GM12878 (cell line): ENCODE measurements around the gene HPF1. TPM values are rescaled to one million over a fixed set of nuclear protein-coding genes. Genes with fewer than 3 reads are reported as not detected.
"Not testable (repeated sequence)": the region's sequence is repeated elsewhere in the genome, so short reads cannot be mapped to it uniquely, and the experiment has no call there.

Experiments used
- ATAC-seq: fragments of 200-7000 bp; cut with Tn5 transposase; 3 replicates; pipeline ENCODE4 v1.9.1; 2020; ENCODE audit warnings: mild to moderate bottlenecking, moderate library complexity
- BruUV-seq: library from RNA; stranded (reverse); fragments of 400-500 nt; replicated peaks from 2 replicates; lab custom pipeline; 2021; lab: Mats Ljungman, UMichigan
- CTCF ChIA-PET: fragments of 300-600 bp; sonication (Branson Sonifier 250); formaldehyde crosslinking; extraction: SDS; loops from one replicate; lab custom pipeline; 2021; ENCODE audit warnings: inconsistent platforms; lab: Yijun Ruan, JAX
- POLR2A ChIA-PET: fragments of 350-600 bp; formaldehyde crosslinking; extraction: SDS; loops from one replicate; lab custom pipeline; 2021; ENCODE audit warnings: inconsistent platforms; lab: Charles Lee
- RAD21 ChIA-PET: fragments of 300-600 bp; sonication (Branson Sonifier 250); formaldehyde crosslinking; loops from one replicate; lab custom pipeline; 2023; ENCODE audit warnings: antibody characterized with exemption; ENCODE audit not compliant: unreplicated experiment; lab: Charles Lee
- SMC1A ChIA-PET: fragments of 300-600 bp; sonication (Branson Sonifier 250); formaldehyde crosslinking; loops from one replicate; lab custom pipeline; 2023; ENCODE audit not compliant: unreplicated experiment, uncharacterized antibody; lab: Charles Lee
- DNase-seq: peaks from one replicate; pipeline ENCODE4 v3.0.0-alpha.2; 2011; ENCODE audit warnings: low read depth, low spot score
- FAIRE-seq: peaks from 3 replicates; lab custom pipeline; 2011; peaks lifted over from hg19 to GRCh38; lab: Jason Lieb, UNC
- H2AFZ ChIP-seq: 2 replicates; pipeline ENCODE4 v1.6.0; 2011; ENCODE audit warnings: low read depth, low read length, control low read depth; ENCODE audit not compliant: control insufficient read depth
- H3K27ac ChIP-seq: 2 replicates; pipeline ENCODE4 v1.5.1; 2011; ENCODE audit warnings: control low read depth; ENCODE audit not compliant: control insufficient read depth, insufficient read depth
- H3K27me3 ChIP-seq, 2 experiments: replicated peaks in 1 of 2; 2 replicates each; pipeline versions ENCODE4 v1.6.0 to v1.6.1; 2011; ENCODE audit warnings: low read length in 1 of 2; ENCODE audit not compliant: control insufficient read depth in 2 of 2, insufficient read depth in 2 of 2
- H3K36me3 ChIP-seq, 2 experiments: 2 replicates each; pipeline ENCODE4 v1.5.1; 2011; ENCODE audit warnings: low read length in 1 of 2; ENCODE audit not compliant: control insufficient read depth in 2 of 2, insufficient read depth in 2 of 2
- H3K4me1 ChIP-seq: 2 replicates; pipeline ENCODE4 v1.6.1; 2011; ENCODE audit warnings: mild to moderate bottlenecking, low read length, moderate library complexity, mixed read lengths; ENCODE audit not compliant: control insufficient read depth, insufficient read depth
- H3K4me2 ChIP-seq: 2 replicates; pipeline ENCODE4 v1.6.0; 2011; ENCODE audit warnings: control low read depth; ENCODE audit not compliant: control insufficient read depth, insufficient read depth
- H3K4me3 ChIP-seq: fragments of 200-600 bp; sonication (generic); 2 replicates; pipeline ENCODE4 v1.5.1; 2016
- H3K79me2 ChIP-seq: 2 replicates; pipeline ENCODE4 v1.6.0; 2011; ENCODE audit warnings: low read length; ENCODE audit not compliant: control insufficient read depth, insufficient read depth
- H3K9ac ChIP-seq: 2 replicates; pipeline ENCODE4 v1.8.0; 2011; ENCODE audit warnings: low read length, control low read depth, mixed read lengths; ENCODE audit not compliant: control insufficient read depth, insufficient read depth
- H3K9me3 ChIP-seq: replicated peaks from 3 replicates; pipeline ENCODE4 v1.5.1; 2011; ENCODE audit warnings: mild to moderate bottlenecking, low read length; ENCODE audit not compliant: control insufficient read depth, insufficient read depth
- H4K20me1 ChIP-seq: 2 replicates; pipeline ENCODE4 v1.6.0; 2011; ENCODE audit not compliant: control insufficient read depth, insufficient read depth
- ETV6 ChIP-seq, 2 experiments: fragments of 450-650 bp in 1 of 2; IDR thresholded peaks in 1 of 2; conservative IDR thresholded peaks in 1 of 2; 2 replicates each; pipeline ENCODE4 v1.6.1; 2014; ENCODE audit warnings: antibody characterized with exemption in 1 of 2, borderline replicate concordance in 1 of 2, low read depth in 1 of 2, mild to moderate bottlenecking in 1 of 2, moderate library complexity in 1 of 2
- IRF3 ChIP-seq: fragments of 450-650 bp; IDR thresholded peaks from 2 replicates; pipeline ENCODE4 v1.6.1; 2014; ENCODE audit warnings: mild to moderate bottlenecking
- NBN ChIP-seq: fragments of 450-650 bp; IDR thresholded peaks from 2 replicates; pipeline ENCODE4 v1.6.1; 2016
- TAF1 ChIP-seq: IDR thresholded peaks from 2 replicates; pipeline ENCODE4 v1.6.1; 2011; ENCODE audit warnings: mild to moderate bottlenecking, low read depth, low read length, borderline replicate concordance
- ZBTB40 ChIP-seq: fragments of 450-650 bp; IDR thresholded peaks from 2 replicates; pipeline ENCODE4 v1.6.1; 2016; ENCODE audit warnings: mild to moderate bottlenecking, moderate library complexity, borderline replicate concordance
- WGBS: methylation state at CpG from one replicate; pipeline ENCODE4 v1.1.6; 2016; ENCODE audit warnings: low lambda C conversion rate; ENCODE audit not compliant: insufficient replicate concordance, insufficient coverage; ENCODE audit errors: missing lambda C conversion rate; 5-methylcytosine and 5-hydroxymethylcytosine counted together
- in situ Hi-C: fragments of 300-500 bp; cut with MboI; formaldehyde crosslinking; loops from 9 replicates; pipeline ENCODE4 v1.14.3; 2018; ENCODE audit warnings: mixed read lengths
- intact Hi-C: fragments of 100-400 bp; cut with micrococcal nuclease; formaldehyde crosslinking; loops from one replicate; pipeline ENCODE4 v1.14.2; 2022; ENCODE audit not compliant: unreplicated experiment
- polyA plus RNA-seq, 11 experiments: library from polyadenylated mRNA; depleted of rRNA in 4 of 11; unstranded in 6 of 11; stranded (reverse) in 5 of 11; fragments of >200 nt; fragmentation: Nextera tagmentation in 4 of 11; fragmentation: Illumina TruSeq in 1 of 11; extraction: Ambion mirVana in 4 of 11; extraction: Trizol in 1 of 11; gene quantifications; 1 replicate in 1 of 11; 2 replicates in 10 of 11; pipeline versions ENCODE4 v1.2.1 to v1.2.3, GENCODE V29; 2011 to 2016; ENCODE audit warnings: inconsistent platforms in 2 of 11, missing spikeins in 2 of 11, low read depth in 1 of 11
- total RNA-seq, 4 experiments: library from RNA; depleted of rRNA in 3 of 4; stranded (reverse); fragments of >200 nt in 3 of 4; fragmentation: Illumina TruSeq in 1 of 4; extraction: Trizol in 1 of 4; gene quantifications; 2 replicates each; pipeline versions ENCODE4 v1.2.1 to v1.2.3, GENCODE V29; 2013 to 2021

HPF1 gene
- total and polyA plus RNA-seq, 10 of the 15 experiments (the other 5 are each of a cell fraction or from before 2014, with no cell fraction given), result 31.2 to 93.5 (median 48.7) TPM

GRCh38 chr4:169757575-169758184 lies at the start of gene HPF1 (continued):
- peak; percentile 36; the same call in 1 of the 2 replicates for TF ChIP-seq TAF1
- no peak for TF ChIP-seq IRF3
- peak in 1 of 2 experiments; percentile 70; a peak in 2 of 4 replicates for TF ChIP-seq ETV6 (conservative IDR thresholded peaks at IDR 0.05 in 1 of 2, IDR thresholded peaks at IDR 0.05 in 1 of 2; ENCODE audit: borderline replicate concordance in 1 of 2, low read depth in 1 of 2)
- peak; percentile 73; the same call in 1 of the 2 replicates for TF ChIP-seq ZBTB40
- no peak for TF ChIP-seq NBN

GRCh38 chr4:169806770-169807169 lies 49.0 kb upstream of the HPF1 start:
- H3K4me3 ChIP-seq, H3K4me2 ChIP-seq, H3K9ac ChIP-seq, POLR2A ChIA-PET, H3K27me3 ChIP-seq, H3K4me1 ChIP-seq, CTCF ChIA-PET, ATAC-seq, BruUV-seq, H3K36me3 ChIP-seq, H2AFZ ChIP-seq, H4K20me1 ChIP-seq, FAIRE-seq, H3K79me2 ChIP-seq, H3K27ac ChIP-seq, DNase-seq, RAD21 ChIA-PET, in situ Hi-C loops, H3K9me3 ChIP-seq: not testable (repeated sequence)
- SMC1A ChIA-PET, result interaction anchor here (0.8 to 1.6 kb wide), 3 partner anchors 10 to 365 kb away, joined by 3 to 4 read pairs (median 3); partner anchors contain the start of gene NEK1
- WGBS, result 24% methylated on average over 3 of the region's 3 CpGs
- intact Hi-C loops, result loop anchor here (5.0 kb wide), 1 partner anchor 194 kb away; the partner anchor contains the start of gene NEK1
